Measurements from ENCODE around the gene KRT6A. TPM values are rescaled to one million over a fixed set of nuclear protein-coding genes. Genes with fewer than 3 reads are reported as not detected.

Gene KRT6A
- total and polyA plus RNA-seq, 10 of the 15 experiments (the other 5 are each of a cell fraction or from before 2014, with no cell fraction given), result 0.96 TPM; not detected in 9

DNA sequence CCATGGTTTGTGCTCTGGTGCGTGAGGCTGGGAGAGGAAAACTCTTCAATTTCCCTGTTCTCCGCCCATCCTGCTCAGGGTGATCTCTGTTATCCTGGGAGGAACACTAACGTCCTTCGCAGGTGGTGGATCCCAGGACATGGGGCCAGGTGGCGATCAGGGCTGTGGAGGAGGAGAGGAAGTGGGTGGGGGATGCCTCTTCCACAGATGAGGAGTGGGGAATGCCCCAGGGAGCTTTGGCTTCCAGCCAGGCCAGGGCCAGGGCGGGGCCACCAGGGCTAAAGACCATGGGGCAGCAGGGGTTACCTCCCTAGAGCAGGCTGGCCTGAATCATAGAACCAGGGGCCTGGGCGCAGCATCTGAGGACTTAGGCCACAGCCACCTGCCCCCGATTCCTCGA lies 55.5 kb downstream of the KRT6A start (continued):
- no peak for TF ChIP-seq TCF12 (IDR thresholded peaks at IDR 0.05; ENCODE audit: low read depth, low read length)
- no peak for TF ChIP-seq TCF3 (IDR thresholded peaks at IDR 0.05; ENCODE audit: borderline replicate concordance, insufficient read depth, low read depth, low read length)

Other genes with a start within 250 kb of the KRT6A start
Only the 7 nearest of the 17 such genes appear.
- gene KRT82, start 86.9 kb downstream of the KRT6A start, total RNA-seq (2014; rRNA removed), result not detected in 2 replicates
- not detected in 2 replicates for gene KRT82, start 86.9 kb downstream of the KRT6A start, total RNA-seq (2014; rRNA removed; fragmentation: Illumina TruSeq; extraction: Trizol)
- gene KRT82, start 86.9 kb downstream of the KRT6A start, total RNA-seq (2021), result not detected in 2 replicates
- gene KRT82, start 86.9 kb downstream of the KRT6A start, polyA plus RNA-seq (2011; rRNA removed), result not detected in 2 replicates
- gene KRT82, start 86.9 kb downstream of the KRT6A start, polyA plus RNA-seq (2014; fragmentation: Illumina TruSeq; extraction: Trizol), result not detected in 2 replicates
- gene KRT82, start 86.9 kb downstream of the KRT6A start, polyA plus RNA-seq (2014; fragmentation: Nextera tagmentation; extraction: Ambion mirVana), result not detected
- not detected in 2 replicates for gene KRT82, start 86.9 kb downstream of the KRT6A start, polyA plus RNA-seq (2014; rRNA removed)
- gene KRT82, start 86.9 kb downstream of the KRT6A start, polyA plus RNA-seq (2016; fragmentation: Nextera tagmentation; extraction: Ambion mirVana), result not detected
- gene KRT75, start 58.9 kb downstream of the KRT6A start, total RNA-seq (2014; rRNA removed), result not detected in 2 replicates
- gene KRT75, start 58.9 kb downstream of the KRT6A start, total RNA-seq (2014; rRNA removed; fragmentation: Illumina TruSeq; extraction: Trizol), result not detected in 2 replicates
- gene KRT75, start 58.9 kb downstream of the KRT6A start, total RNA-seq (2021), result not detected in 2 replicates
- gene KRT75, start 58.9 kb downstream of the KRT6A start, polyA plus RNA-seq (2011; rRNA removed), result not detected in 2 replicates
- gene KRT75, start 58.9 kb downstream of the KRT6A start, polyA plus RNA-seq (2014; fragmentation: Illumina TruSeq; extraction: Trizol), result not detected in 2 replicates
- gene KRT75, start 58.9 kb downstream of the KRT6A start, polyA plus RNA-seq (2014; fragmentation: Nextera tagmentation; extraction: Ambion mirVana), result not detected
- not detected in 2 replicates for gene KRT75, start 58.9 kb downstream of the KRT6A start, polyA plus RNA-seq (2014; rRNA removed)
- gene KRT75, start 58.9 kb downstream of the KRT6A start, polyA plus RNA-seq (2016; fragmentation: Nextera tagmentation; extraction: Ambion mirVana), result not detected
- not detected in 2 replicates for gene KRT6B, start 41.1 kb downstream of the KRT6A start, total RNA-seq (2014; rRNA removed)
- not detected in 2 replicates for gene KRT6B, start 41.1 kb downstream of the KRT6A start, total RNA-seq (2014; rRNA removed; fragmentation: Illumina TruSeq; extraction: Trizol)
- gene KRT6B, start 41.1 kb downstream of the KRT6A start, total RNA-seq (2021), result not detected in 2 replicates
- gene KRT6B, start 41.1 kb downstream of the KRT6A start, polyA plus RNA-seq (2011; rRNA removed), result 0.07 TPM in 1 of 2 replicates, not detected in the other
- not detected in 2 replicates for gene KRT6B, start 41.1 kb downstream of the KRT6A start, polyA plus RNA-seq (2014; fragmentation: Illumina TruSeq; extraction: Trizol)
- gene KRT6B, start 41.1 kb downstream of the KRT6A start, polyA plus RNA-seq (2014; fragmentation: Nextera tagmentation; extraction: Ambion mirVana), result not detected
- gene KRT6B, start 41.1 kb downstream of the KRT6A start, polyA plus RNA-seq (2014; rRNA removed), result not detected in 2 replicates
- gene KRT6B, start 41.1 kb downstream of the KRT6A start, polyA plus RNA-seq (2016; fragmentation: Nextera tagmentation; extraction: Ambion mirVana), result not detected
- not detected in 2 replicates for gene KRT6C, start 19.5 kb downstream of the KRT6A start, total RNA-seq (2014; rRNA removed)
- gene KRT6C, start 19.5 kb downstream of the KRT6A start, total RNA-seq (2014; rRNA removed; fragmentation: Illumina TruSeq; extraction: Trizol), result not detected in 2 replicates
- not detected in 2 replicates for gene KRT6C, start 19.5 kb downstream of the KRT6A start, total RNA-seq (2021)
- gene KRT6C, start 19.5 kb downstream of the KRT6A start, polyA plus RNA-seq (2011; rRNA removed), result not detected in 2 replicates
- gene KRT6C, start 19.5 kb downstream of the KRT6A start, polyA plus RNA-seq (2014; fragmentation: Illumina TruSeq; extraction: Trizol), result not detected in 2 replicates
- gene KRT6C, start 19.5 kb downstream of the KRT6A start, polyA plus RNA-seq (2014; fragmentation: Nextera tagmentation; extraction: Ambion mirVana), result not detected
- not detected in 2 replicates for gene KRT6C, start 19.5 kb downstream of the KRT6A start, polyA plus RNA-seq (2014; rRNA removed)
- gene KRT6C, start 19.5 kb downstream of the KRT6A start, polyA plus RNA-seq (2016; fragmentation: Nextera tagmentation; extraction: Ambion mirVana), result not detected
- not detected in 2 replicates for gene KRT5, start 27.1 kb upstream of the KRT6A start, total RNA-seq (2014; rRNA removed)
- not detected in 2 replicates for gene KRT5, start 27.1 kb upstream of the KRT6A start, total RNA-seq (2014; rRNA removed; fragmentation: Illumina TruSeq; extraction: Trizol)
- gene KRT5, start 27.1 kb upstream of the KRT6A start, total RNA-seq (2021), result not detected in 2 replicates
- 0.23 and 1.6 TPM in 2 replicates for gene KRT5, start 27.1 kb upstream of the KRT6A start, polyA plus RNA-seq (2011; rRNA removed)
- not detected in 2 replicates for gene KRT5, start 27.1 kb upstream of the KRT6A start, polyA plus RNA-seq (2014; fragmentation: Illumina TruSeq; extraction: Trizol)
- not detected for gene KRT5, start 27.1 kb upstream of the KRT6A start, polyA plus RNA-seq (2014; fragmentation: Nextera tagmentation; extraction: Ambion mirVana)
- gene KRT5, start 27.1 kb upstream of the KRT6A start, polyA plus RNA-seq (2014; rRNA removed), result not detected in 2 replicates
- gene KRT5, start 27.1 kb upstream of the KRT6A start, polyA plus RNA-seq (2016; fragmentation: Nextera tagmentation; extraction: Ambion mirVana), result not detected
- not detected in 2 replicates for gene KRT71, start 59.9 kb upstream of the KRT6A start, total RNA-seq (2014; rRNA removed)
- gene KRT71, start 59.9 kb upstream of the KRT6A start, total RNA-seq (2014; rRNA removed; fragmentation: Illumina TruSeq; extraction: Trizol), result not detected in 2 replicates
- not detected in 2 replicates for gene KRT71, start 59.9 kb upstream of the KRT6A start, total RNA-seq (2021)
- gene KRT71, start 59.9 kb upstream of the KRT6A start, polyA plus RNA-seq (2011; rRNA removed), result not detected in 2 replicates
- gene KRT71, start 59.9 kb upstream of the KRT6A start, polyA plus RNA-seq (2014; fragmentation: Illumina TruSeq; extraction: Trizol), result not detected in 2 replicates
- not detected for gene KRT71, start 59.9 kb upstream of the KRT6A start, polyA plus RNA-seq (2014; fragmentation: Nextera tagmentation; extraction: Ambion mirVana)
- gene KRT71, start 59.9 kb upstream of the KRT6A start, polyA plus RNA-seq (2014; rRNA removed), result not detected in 2 replicates
- gene KRT71, start 59.9 kb upstream of the KRT6A start, polyA plus RNA-seq (2016; fragmentation: Nextera tagmentation; extraction: Ambion mirVana), result not detected
- not detected in 2 replicates for gene KRT74, start 80.6 kb upstream of the KRT6A start, total RNA-seq (2014; rRNA removed)
- gene KRT74, start 80.6 kb upstream of the KRT6A start, total RNA-seq (2014; rRNA removed; fragmentation: Illumina TruSeq; extraction: Trizol), result not detected in 2 replicates
- not detected in 2 replicates for gene KRT74, start 80.6 kb upstream of the KRT6A start, total RNA-seq (2021)
- gene KRT74, start 80.6 kb upstream of the KRT6A start, polyA plus RNA-seq (2011; rRNA removed), result not detected in 2 replicates
- not detected in 2 replicates for gene KRT74, start 80.6 kb upstream of the KRT6A start, polyA plus RNA-seq (2014; fragmentation: Illumina TruSeq; extraction: Trizol)
- not detected for gene KRT74, start 80.6 kb upstream of the KRT6A start, polyA plus RNA-seq (2014; fragmentation: Nextera tagmentation; extraction: Ambion mirVana)
- gene KRT74, start 80.6 kb upstream of the KRT6A start, polyA plus RNA-seq (2014; rRNA removed), result not detected in 2 replicates
- gene KRT74, start 80.6 kb upstream of the KRT6A start, polyA plus RNA-seq (2016; fragmentation: Nextera tagmentation; extraction: Ambion mirVana), result not detected

Measured in GM12878 (cell line).